SU-DHL-6 (cell line): ENCODE measurements around the gene RASD1.

Source experiments
- EZH2phosphoT487 ChIP-seq: fragments of 200-600 bp; sonication (generic), shearing (Covaris generic); conservative IDR thresholded peaks from 2 replicates; pipeline ENCODE4 v1.6.1; 2018; ENCODE audit warnings: mild to moderate bottlenecking, antibody characterized with exemption, low read length, moderate library complexity, mixed read lengths
- TF ChIP-seq, protein P1 (sequence below): fragments of 200-600 bp; sonication (generic); IDR thresholded peaks from one replicate; pipeline ENCODE4 v1.5.1; 2017; ENCODE audit warnings: antibody characterized with exemption, mild to moderate bottlenecking, low read length, moderate library complexity; ENCODE audit not compliant: insufficient read depth, poor library complexity, severe bottlenecking

DNA sequence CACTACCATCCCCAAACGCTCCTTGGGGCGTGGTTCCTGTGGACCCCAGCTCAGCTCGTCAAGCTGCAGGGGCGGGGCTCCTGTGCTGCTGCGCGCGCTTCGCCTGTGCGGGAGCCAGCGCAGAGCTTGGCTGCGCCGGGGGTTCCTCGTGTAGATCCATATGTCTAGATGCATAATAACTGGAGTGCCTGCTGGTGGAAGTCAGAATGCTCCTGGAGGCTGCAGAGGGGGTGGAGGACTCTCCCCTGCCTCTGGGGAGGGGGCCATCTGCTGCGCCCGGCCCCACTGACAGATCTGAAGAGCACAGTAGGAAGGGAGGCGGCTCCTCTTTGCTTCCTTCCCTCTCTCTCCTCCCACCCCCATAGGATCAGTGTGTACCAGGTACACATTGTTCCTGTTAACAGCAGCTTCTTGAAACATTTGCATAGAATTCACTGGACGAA is 4.6 kb downstream of the RASD1 start:
- TF ChIP-seq, protein P1, sequence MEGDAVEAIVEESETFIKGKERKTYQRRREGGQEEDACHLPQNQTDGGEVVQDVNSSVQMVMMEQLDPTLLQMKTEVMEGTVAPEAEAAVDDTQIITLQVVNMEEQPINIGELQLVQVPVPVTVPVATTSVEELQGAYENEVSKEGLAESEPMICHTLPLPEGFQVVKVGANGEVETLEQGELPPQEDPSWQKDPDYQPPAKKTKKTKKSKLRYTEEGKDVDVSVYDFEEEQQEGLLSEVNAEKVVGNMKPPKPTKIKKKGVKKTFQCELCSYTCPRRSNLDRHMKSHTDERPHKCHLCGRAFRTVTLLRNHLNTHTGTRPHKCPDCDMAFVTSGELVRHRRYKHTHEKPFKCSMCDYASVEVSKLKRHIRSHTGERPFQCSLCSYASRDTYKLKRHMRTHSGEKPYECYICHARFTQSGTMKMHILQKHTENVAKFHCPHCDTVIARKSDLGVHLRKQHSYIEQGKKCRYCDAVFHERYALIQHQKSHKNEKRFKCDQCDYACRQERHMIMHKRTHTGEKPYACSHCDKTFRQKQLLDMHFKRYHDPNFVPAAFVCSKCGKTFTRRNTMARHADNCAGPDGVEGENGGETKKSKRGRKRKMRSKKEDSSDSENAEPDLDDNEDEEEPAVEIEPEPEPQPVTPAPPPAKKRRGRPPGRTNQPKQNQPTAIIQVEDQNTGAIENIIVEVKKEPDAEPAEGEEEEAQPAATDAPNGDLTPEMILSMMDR = no peak
- no peak for TF ChIP-seq EZH2phosphoT487
